Fibroblast of lung (primary cell): ENCODE measurements around the gene BUD23. TPM values are rescaled to one million over a fixed set of nuclear protein-coding genes. Genes with fewer than 3 reads are reported as not detected.

Experiments used
- DNase-seq, 2 donors: peaks; one replicate each; pipeline versions ENCODE4 v3.0.0 to v3.0.0-alpha.2; 2010; ENCODE audit warnings: low read depth in 2 of 2
- H2AFZ ChIP-seq: 2 replicates; pipeline ENCODE4 v1.5.1; 2012; ENCODE audit warnings: low read length, control low read depth, inconsistent platforms
- H3K27ac ChIP-seq: 2 replicates; pipeline ENCODE4 v1.5.1; 2011; ENCODE audit warnings: low read length, control low read depth; ENCODE audit not compliant: insufficient read depth
- H3K27me3 ChIP-seq: 2 replicates; pipeline ENCODE4 v1.5.1; 2011; ENCODE audit warnings: mild to moderate bottlenecking, low read length; ENCODE audit not compliant: control insufficient read depth, insufficient read depth
- H3K36me3 ChIP-seq: 2 replicates; pipeline ENCODE4 v1.5.1; 2011; ENCODE audit warnings: low read length; ENCODE audit not compliant: control insufficient read depth, insufficient read depth
- H3K4me1 ChIP-seq: 2 replicates; pipeline ENCODE4 v1.5.1; 2011; ENCODE audit warnings: low read length; ENCODE audit not compliant: control insufficient read depth, insufficient read depth; ENCODE audit errors: extremely low read depth
- H3K4me2 ChIP-seq: 2 replicates; pipeline ENCODE4 v1.5.1; 2011; ENCODE audit warnings: low read length, control low read depth; ENCODE audit not compliant: insufficient read depth; ENCODE audit errors: extremely low read depth
- H3K4me3 ChIP-seq, 4 experiments: fragments of 200-600 bp in 1 of 4; sonication (generic) in 1 of 4; replicated peaks in 1 of 4; 2 replicates each; pipeline ENCODE4 v1.5.1; 2011 to 2016; ENCODE audit warnings: low read length in 4 of 4, low read depth in 3 of 4, mild to moderate bottlenecking in 3 of 4, control low read depth in 2 of 4, inconsistent platforms in 1 of 4, mixed read lengths in 1 of 4; ENCODE audit not compliant: insufficient read depth in 1 of 4; ENCODE audit errors: control extremely low read depth in 1 of 4
- H3K79me2 ChIP-seq: 2 replicates; pipeline ENCODE4 v1.5.1; 2012; ENCODE audit warnings: mild to moderate bottlenecking, low read length, inconsistent platforms; ENCODE audit not compliant: control insufficient read depth, insufficient read depth
- H3K9ac ChIP-seq: 2 replicates; pipeline ENCODE4 v1.5.1; 2011; ENCODE audit warnings: mild to moderate bottlenecking, low read length, control low read depth; ENCODE audit not compliant: insufficient read depth
- H3K9me3 ChIP-seq: 2 replicates; pipeline ENCODE4 v1.5.1; 2012; ENCODE audit warnings: low read depth, low read length; ENCODE audit not compliant: control insufficient read depth, insufficient read depth
- H4K20me1 ChIP-seq: 2 replicates; pipeline ENCODE4 v1.5.1; 2011; ENCODE audit warnings: low read length; ENCODE audit not compliant: control insufficient read depth, insufficient read depth; ENCODE audit errors: extremely low read depth
- EZH2 ChIP-seq: IDR thresholded peaks from 2 replicates; pipeline ENCODE4 v1.5.1; 2012; ENCODE audit warnings: low read length, control low read depth, mild to moderate bottlenecking; ENCODE audit errors: missing control alignments
- polyA plus RNA-seq, 2 donors: library from polyadenylated mRNA; depleted of rRNA in 1 of 2; stranded (reverse) in 1 of 2; unstranded in 1 of 2; fragments of >200 nt; gene quantifications; 2 replicates each; pipeline ENCODE4 v1.2.1, GENCODE V29; 2011 to 2012; ENCODE audit warnings: missing spikeins in 1 of 2
- total RNA-seq: library from RNA; depleted of rRNA; stranded (reverse); fragments of >200 nt; gene quantifications from 2 replicates; pipeline ENCODE4 v1.2.1, GENCODE V29; 2014
- TF ChIP-seq, protein P1 (sequence below), 2 donors: IDR thresholded peaks in 1 of 2; conservative IDR thresholded peaks in 1 of 2; 1 replicate in 1 of 2; 2 replicates in 1 of 2; pipeline ENCODE4 v1.5.1; 2011 to 2012; ENCODE audit warnings: low read length in 2 of 2, control low read depth in 1 of 2, inconsistent platforms in 1 of 2, low read depth in 1 of 2, mild to moderate bottlenecking in 1 of 2

BUD23 gene
- total and polyA plus RNA-seq, 2 donors (not counting 1 experiment from before 2014, with no cell fraction given) = 31.9 to 60.1 TPM

DNA sequence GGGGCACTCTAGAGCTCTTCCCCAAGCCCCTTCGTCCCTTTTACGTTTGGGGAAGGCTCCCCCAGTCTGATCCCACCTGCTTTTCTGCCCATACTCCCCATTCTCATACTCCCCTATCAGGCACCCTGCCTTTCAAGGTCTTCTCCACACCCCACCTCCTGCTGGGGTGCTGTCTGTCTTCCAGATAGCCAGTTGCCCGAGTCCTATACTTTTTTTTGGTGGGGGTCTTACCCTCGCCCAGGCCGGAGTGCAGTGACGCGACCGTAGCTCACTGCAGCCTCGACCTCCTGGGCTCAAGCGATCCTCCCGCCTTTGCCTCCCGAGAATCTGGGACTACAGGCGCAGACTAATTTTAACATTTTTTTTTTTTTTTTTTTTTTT, 56.0 kb downstream of the BUD23 start:
- peak overlapping the region; percentile 68 to 95 (median 87) for H3K4me3 ChIP-seq
- H3K36me3 ChIP-seq = peaks cover 2% of the 10 kb centered on the region
- H3K4me1 ChIP-seq = peaks cover 8% of the 10 kb centered on the region
- H3K9me3 ChIP-seq = no peaks in the 10 kb centered on the region
- H3K9ac ChIP-seq = peak overlapping the region; percentile 82
- no peaks in the 10 kb centered on the region for H3K27me3 ChIP-seq
- peak overlapping the region; percentile 90 for H2AFZ ChIP-seq
- no peak for DNase-seq
- H4K20me1 ChIP-seq = no peaks in the 10 kb centered on the region
- no peak for TF ChIP-seq EZH2
- TF ChIP-seq, protein P1, sequence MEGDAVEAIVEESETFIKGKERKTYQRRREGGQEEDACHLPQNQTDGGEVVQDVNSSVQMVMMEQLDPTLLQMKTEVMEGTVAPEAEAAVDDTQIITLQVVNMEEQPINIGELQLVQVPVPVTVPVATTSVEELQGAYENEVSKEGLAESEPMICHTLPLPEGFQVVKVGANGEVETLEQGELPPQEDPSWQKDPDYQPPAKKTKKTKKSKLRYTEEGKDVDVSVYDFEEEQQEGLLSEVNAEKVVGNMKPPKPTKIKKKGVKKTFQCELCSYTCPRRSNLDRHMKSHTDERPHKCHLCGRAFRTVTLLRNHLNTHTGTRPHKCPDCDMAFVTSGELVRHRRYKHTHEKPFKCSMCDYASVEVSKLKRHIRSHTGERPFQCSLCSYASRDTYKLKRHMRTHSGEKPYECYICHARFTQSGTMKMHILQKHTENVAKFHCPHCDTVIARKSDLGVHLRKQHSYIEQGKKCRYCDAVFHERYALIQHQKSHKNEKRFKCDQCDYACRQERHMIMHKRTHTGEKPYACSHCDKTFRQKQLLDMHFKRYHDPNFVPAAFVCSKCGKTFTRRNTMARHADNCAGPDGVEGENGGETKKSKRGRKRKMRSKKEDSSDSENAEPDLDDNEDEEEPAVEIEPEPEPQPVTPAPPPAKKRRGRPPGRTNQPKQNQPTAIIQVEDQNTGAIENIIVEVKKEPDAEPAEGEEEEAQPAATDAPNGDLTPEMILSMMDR (conservative IDR thresholded peaks at IDR 0.05 in 1 of 2, IDR thresholded peaks at IDR 0.05 in 1 of 2; ENCODE audit: low read depth in 1 of 2, low read length in 2 of 2) = no peak
- peaks cover 7% of the 10 kb centered on the region for H3K79me2 ChIP-seq
- peak overlapping the region; percentile 80 for H3K27ac ChIP-seq
- H3K4me2 ChIP-seq = peak overlapping the region; percentile 88

- no peak overlapping the region for H3K4me2 ChIP-seq
- TF ChIP-seq EZH2 = no peak
- TF ChIP-seq, protein P1 (conservative IDR thresholded peaks at IDR 0.05 in 1 of 2, IDR thresholded peaks at IDR 0.05 in 1 of 2; ENCODE audit: low read depth in 1 of 2, low read length in 2 of 2) = no peak
These were observed 56.8 kb downstream of the BUD23 start for GRCh38 chr7:73740212-73740611.

GRCh38 chr7:73740771-73741170, 57.4 kb downstream of the BUD23 start:
- H4K20me1 ChIP-seq = no peaks in the 10 kb centered on the region
- H3K4me1 ChIP-seq = peaks cover 2% of the 10 kb centered on the region
- H2AFZ ChIP-seq = no peak overlapping the region
- DNase-seq = no peak
- no peaks in the 10 kb centered on the region for H3K9me3 ChIP-seq
- H3K9ac ChIP-seq = no peak overlapping the region
- no peak overlapping the region for H3K27ac ChIP-seq
- H3K27me3 ChIP-seq = no peaks in the 10 kb centered on the region
- H3K79me2 ChIP-seq = peaks cover 7% of the 10 kb centered on the region
- no peak overlapping the region for H3K4me3 ChIP-seq
- TF ChIP-seq, protein P1 (conservative IDR thresholded peaks at IDR 0.05 in 1 of 2, IDR thresholded peaks at IDR 0.05 in 1 of 2; ENCODE audit: low read depth in 1 of 2, low read length in 2 of 2) = no peak
- no peak for TF ChIP-seq EZH2
- no peak overlapping the region for H3K4me2 ChIP-seq
- peaks cover 2% of the 10 kb centered on the region for H3K36me3 ChIP-seq

More at GRCh38 chr7:73740212-73740611, 56.8 kb downstream of the BUD23 start:
- Histone ChIP-seq H3K4me1 (peaks cover 2% of the 10 kb centered on the region), H3K27ac (no peak overlapping the region), H3K4me3 (no peak overlapping the region), H3K79me2 (peaks cover 7% of the 10 kb centered on the region), H3K36me3 (peaks cover 2% of the 10 kb centered on the region), H2AFZ (no peak overlapping the region), H4K20me1 (no peaks in the 10 kb centered on the region), H3K9ac (no peak overlapping the region), H3K27me3 (no peaks in the 10 kb centered on the region), H3K9me3 (no peaks in the 10 kb centered on the region)
- no peak for DNase-seq
